Activated CD4-positive, alpha-beta T cell treated with anti-CD3 and anti-CD28 coated beads, Interleukin-10, Interleukin-2, amounts not matched to agents 100 ng/mL and 50 ng/mL, durations not matched to agents 16 hours and 8 hours (primary cell): ENCODE results near the gene ATAT1.
A peak's percentile ranks its signal among the peaks of the same experiment; 100 is the strongest.

Experiments used
- DNase-seq: peaks from one replicate; pipeline ENCODE4 v3.0.0-alpha.2; 2020

The ATAT1 gene

DNA sequence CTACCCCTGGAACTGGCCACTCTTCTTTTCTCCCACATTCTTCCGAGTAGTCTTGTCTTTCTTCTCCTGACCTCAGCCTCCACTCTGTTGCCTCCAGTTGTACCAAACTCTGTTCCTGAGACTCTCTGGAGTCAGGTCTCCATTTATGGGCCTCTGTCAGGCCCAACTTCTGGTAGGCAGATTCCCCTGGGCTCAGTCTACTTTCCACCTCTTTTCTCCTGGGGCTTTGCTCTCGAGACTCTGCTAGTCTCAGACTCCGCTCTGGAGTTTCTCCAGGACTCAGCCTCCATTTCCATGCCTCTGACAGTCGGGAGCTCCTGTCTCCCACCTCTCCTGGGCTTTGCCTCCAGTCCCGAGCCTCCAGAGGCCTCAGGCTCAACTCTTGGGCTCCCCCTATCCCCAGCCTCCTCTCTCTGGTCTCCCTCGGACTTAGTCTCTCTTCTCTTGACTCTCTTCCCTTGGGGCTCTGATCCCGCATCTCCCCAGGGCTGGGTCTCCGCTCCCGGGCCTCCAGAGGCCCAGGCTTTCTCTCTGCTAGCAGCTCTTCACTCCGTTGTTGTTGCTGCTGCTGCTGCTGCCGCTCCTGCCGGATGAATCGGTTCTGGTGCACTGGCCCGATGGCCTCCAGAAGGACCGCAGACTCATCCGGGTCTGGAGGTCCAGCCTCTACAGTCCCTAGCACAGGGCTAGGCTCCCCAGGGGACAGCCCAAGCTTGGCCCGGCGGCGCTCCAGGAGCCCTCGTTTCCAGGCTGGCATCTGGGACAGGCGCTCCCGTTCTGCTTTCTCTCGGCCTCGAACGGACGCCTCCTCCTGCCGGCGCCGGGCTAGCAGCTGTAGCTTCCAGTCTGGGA lies 58.7 kb downstream of the ATAT1 start:
- peak; percentile 51 for DNase-seq

DNA sequence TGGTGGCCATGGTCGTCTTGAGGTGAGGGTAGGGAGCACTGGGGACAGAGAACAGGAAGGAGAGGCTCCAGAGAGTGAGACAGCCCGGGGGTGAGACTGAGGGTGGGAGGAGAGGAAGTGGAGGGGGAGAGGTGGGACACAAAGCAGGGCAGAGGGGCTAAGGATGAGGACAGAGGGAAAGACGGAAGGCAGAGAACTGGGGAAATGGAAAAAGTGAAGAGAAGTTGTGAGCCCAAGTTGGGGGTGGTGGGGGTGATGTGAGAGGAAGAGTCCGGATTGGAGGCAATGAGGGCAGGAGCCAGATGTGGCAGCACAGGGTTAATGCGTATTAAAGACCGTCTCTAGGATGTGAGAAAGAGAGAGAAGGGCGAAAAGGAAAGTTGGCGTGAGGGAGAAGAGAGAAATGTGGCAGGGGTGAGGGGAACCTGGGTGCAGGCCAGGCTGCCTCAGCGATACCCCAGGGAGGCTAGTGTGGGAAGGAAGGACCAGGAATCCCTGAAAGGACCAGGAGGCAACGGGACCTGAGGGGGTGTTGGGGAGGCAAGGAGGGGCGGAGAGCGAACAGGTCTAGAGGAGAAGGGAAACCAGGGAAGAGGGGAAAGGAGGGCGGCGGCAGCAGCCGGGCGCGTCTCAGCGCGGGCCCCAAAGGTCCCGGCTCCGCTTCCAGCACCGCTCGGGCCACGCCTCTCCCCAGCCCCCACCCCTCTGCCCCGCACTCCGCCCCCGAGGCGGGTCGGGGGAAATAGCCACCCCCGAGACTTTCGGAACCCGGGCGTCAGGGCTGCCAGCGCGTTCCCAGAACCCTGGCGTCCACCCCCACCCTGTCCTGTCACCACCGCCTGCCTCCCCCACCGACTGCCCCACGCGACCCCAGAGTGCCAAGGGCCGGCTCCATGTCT lies 59.6 kb downstream of the ATAT1 start, which contains the start of gene PPP1R18:
PPP1R18 (minus strand) TSS at position 637 of the 899 bp plus-strand sequence; CDS start at position 10, 627 bp downstream.
- DNase-seq = peak; percentile 83

DNA sequence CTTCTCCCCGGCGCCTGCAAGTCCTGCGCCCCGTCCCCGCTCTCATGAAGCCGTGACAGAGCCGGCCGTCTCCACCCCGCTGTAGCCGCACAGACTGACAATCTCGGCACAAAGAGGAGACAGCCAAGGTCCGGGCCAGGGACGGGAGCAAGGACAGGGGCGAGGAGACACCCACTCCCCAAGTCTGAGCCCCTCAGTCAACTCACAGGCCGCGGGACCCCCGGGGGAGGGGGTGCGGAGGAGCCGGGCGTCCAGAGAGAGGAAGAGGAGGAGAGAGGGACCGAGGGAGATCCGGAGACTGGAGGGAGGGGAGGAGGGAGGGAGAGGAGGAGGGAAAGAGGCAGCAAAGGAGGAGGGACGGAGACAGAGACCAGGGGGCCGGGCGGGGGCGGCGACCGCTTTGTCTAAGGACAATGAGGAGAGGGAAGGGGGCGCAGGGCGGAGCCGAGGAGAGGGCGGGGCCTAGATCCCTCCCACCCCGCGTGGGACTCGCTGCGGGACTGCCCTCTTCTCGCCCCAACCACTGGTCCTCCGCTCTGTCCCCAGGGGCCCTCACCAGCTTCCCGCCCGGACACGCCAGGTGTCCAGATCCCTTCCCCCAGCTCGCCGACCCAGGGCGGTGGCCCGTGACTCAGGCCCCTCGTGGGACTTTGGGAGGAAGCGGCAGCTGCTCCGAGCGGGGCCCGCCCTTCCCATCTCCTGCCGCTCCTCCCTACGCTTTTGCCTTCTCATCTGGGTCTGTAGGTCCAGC lies 60.4 kb downstream of the ATAT1 start:
- DNase-seq = peak; percentile 90

DNA sequence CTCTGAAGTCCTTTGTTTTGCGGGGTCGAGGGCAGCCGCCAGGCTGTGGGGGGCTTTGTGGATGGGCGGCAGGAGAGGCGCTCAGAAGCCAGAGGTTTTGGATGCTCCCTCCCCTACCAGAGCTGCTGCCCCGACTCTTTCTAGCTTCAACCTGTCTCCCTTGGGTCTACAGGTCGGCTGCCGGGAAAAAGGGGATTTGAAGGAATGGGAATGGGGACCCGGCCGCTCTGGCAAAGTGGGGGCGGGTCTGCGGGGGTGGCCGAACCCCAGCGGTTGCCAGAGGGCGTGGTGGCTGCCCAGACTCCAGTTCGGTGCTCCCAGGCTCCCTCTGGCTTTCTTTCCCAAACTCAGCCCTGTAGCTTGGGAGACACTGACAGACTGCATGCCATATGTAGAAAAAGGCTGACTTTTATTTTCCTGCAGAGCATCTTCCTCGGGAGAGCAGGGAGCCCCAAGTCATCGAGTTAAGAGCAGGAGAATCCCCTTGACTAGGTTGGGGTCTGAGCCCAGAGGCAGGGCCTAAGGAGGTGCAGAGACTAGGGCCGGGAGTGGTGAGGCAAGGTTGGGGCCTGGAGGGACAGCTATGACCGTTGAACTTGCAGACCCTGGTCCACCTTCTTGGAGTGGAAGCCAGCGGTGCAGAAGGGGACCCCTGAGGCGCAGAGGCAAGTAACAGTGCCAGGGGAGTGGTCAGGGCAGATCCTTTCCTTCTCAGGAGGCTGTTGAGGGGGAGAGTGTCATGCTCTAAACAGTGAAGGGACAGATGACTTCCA lies 61.2 kb downstream of the ATAT1 start:
- no peak for DNase-seq

DNA sequence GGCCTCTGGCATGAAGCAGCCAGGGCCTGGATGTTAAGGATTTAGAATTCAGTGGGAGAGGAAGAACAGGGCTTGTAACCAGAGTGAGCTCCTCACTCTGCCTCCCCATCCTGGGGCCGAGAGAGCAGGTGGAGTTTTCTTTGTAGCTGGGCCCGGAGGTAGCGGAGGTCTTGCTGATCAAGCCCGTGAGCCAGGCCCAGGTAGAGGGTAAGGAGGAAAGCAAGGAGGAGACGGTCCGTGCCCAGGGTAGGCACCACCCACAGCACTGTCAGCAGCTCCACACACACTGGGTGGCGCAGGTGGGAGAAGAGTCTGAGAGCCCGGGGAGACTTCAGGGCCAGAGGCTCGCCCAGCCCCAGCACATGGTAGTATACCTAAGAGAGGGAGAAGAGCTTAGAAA lies 61.9 kb downstream of the ATAT1 start:
- no peak for DNase-seq

DNA sequence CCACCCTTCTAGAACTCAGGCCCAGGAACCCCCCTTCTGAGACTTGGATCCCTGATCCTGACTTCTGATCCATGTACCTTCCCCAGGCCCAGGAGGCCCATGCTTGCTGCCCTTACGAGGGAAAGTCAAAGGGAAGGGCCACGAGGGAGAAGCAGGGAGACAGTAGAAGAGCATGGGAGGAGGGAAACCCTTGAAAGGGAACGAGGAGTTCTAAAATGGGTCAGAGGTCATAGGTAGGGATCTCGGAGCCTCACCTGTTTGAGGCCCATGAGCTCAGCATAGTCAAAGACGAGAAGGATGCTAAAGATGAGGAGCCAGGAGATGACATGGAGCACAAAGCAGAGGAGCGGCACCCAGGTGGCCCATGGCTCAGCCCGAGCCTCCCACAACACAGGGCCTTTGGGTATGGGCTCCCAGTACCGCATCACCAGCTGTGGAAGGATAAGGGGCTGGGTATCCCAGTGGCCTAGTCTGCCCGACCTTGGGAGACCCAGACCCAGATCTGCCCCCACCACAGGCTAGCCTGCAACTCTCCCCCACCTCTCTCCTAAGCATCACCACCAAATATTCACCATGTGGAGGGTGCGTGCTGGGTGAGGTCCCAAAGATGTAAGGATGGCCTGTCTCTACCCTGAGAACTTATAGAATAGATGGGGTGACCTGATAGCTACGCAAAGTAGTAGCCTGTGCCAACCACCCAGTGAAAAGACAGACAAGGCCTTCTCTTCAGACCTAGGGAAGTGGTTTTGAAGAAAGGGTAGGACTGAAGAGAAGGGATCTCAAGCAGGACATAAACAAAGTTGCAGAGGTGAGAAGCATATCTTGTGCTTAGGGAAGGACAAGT lies 62.6 kb downstream of the ATAT1 start:
- no peak for DNase-seq

DNA sequence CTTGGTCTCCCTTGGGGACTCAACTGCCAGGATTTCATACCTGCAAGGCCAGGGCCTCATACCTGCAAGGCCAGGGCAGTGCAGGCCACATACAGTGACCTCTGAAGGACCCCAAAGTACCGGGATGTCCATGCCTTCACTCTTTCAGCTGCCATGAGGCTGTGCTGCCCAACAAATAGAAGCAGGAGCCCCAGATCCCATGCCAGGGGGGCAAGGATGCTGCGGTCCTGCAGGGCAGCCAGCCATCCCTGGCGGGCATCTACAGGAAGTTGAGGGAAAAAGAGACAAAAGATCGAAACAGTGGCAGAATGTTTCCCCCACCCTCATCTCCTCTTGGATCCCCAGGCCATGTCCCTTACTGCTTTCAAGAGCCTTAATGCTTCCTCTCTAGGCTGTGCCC lies 63.3 kb downstream of the ATAT1 start:
- no peak for DNase-seq

DNA sequence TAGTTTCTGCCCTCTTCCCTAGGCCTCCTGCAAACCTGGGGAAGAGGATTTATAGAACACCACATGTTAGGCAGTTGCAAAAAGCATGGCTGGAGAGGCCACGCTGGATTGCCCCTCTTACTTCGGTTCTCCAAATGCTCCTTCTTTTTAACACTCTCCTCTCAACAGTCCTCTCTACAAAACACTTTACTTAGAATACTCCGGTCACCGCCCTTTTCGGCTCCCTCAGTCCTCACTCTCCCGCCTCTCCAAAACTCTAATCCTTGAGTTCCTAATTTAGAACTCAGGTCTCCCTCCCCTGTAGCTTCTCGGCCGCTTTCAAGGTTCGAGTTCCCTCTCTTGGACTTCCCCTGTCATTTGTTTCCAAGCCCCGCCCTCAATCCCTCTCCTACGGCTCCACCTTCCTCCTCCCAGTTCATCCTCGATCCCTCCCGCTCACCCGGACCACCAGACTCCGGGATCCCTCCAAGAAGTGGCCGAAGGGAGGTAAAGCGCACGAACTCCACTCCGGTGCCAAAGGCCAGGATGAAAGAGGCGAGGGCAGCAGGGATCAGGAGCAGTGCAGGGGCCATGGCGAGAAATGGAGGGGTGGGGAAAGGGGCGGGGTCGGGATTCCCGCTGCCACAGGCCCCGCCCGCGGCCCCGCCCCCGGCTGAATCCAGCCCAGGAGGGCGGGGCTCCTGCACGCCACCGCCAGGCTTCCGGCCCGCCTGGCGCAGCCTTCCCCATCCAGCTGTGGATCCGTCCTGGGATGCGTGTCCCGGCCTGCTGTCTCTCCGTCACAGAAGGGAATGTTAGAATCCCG lies 63.9 kb downstream of the ATAT1 start, which contains the start of gene NRM:
NRM (minus strand) TSS at position 582 of the 805 bp plus-strand sequence; CDS start at position 572, 10 bp downstream.
- DNase-seq = peak; percentile 86

DNA sequence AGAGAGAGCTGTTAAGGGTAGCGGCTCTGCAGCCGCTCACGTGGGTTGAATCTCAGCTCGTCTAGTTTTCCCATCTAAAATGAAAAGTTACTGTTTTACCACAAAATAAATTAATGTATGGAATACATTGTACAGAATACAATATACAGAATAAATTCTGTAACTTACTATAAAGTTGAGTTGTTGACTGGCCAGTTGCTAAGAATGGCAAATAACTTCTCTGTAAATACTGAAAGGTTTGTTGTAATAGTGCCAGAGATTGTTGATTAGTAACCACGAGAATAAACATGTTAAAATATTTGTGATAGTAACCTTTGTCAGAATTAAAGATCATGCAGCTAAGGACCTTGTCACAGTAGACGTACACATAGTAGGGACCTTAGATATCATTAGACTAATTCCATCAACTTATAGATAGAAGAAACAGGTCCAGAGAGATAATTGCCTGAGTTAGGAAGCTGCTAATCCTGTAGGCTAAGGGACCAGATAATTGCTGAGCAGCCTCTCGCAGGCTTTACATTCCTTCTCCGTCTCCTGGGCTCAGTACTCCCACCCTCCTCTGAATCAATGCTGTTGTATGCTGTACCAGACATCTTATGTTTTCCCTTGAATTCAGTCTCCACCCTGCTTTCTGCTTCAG lies 64.7 kb downstream of the ATAT1 start:
- DNase-seq = no peak
